Measurements from ENCODE around the gene DUSP16. TPM values are rescaled to one million over a fixed set of nuclear protein-coding genes. Genes with fewer than 3 reads are reported as not detected.

Gene DUSP16
- total RNA-seq, 1 experiment from 2014 or later: 4.4 TPM

DNA sequence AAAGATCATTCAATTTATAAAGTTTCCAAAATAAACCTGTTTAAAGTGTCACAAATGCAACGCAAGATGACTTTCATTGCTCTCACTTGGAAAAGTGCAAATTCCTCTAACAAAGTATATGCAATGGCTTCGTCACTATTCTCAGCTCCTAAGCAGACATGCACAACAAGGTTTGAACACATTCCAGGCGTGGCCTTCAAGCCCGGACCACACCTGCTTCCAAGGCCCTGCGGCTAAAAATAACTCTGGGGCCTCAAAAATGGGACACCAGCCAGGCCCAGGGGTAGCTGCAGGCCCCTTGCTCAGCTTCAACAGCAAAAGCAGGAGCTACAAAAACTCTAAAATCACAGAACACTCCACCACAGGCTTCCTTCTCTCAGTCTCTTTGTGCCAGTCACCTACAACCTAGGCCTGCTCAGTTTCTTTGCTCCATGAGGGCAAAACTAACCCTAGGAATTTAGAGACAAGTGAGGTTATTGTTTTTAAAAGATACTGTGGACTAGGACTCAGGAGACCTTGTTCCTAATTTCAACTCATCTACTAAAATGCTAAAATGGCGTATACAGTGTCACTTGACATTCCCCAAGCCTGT is 29.3 kb downstream of the DUSP16 start:
- Histone ChIP-seq H3K9ac (ENCODE audit: low read length) (no peak overlapping the region), H3K4me3 (ENCODE audit: low read length) (no peak overlapping the region), H3F3A (ENCODE audit: low read length, unreplicated experiment) (no peaks in the 10 kb centered on the region), H3K27me3 (ENCODE audit: low read length) (no peaks in the 10 kb centered on the region), H3K4me1 (ENCODE audit: insufficient read depth, low read length) (peaks cover 4% of the 10 kb centered on the region), H3K9me2 (replicated peaks; ENCODE audit: low read length) (no peaks in the 10 kb centered on the region), H3K27ac (ENCODE audit: low read length) (no peak overlapping the region; the same call in 1 of the 2 replicates), H3K9me3 (ENCODE audit: low read length) (no peaks in the 10 kb centered on the region), H4K20me1 (ENCODE audit: low read length) (no peaks in the 10 kb centered on the region), H3K4me2 (ENCODE audit: low read length) (no peak overlapping the region), H3K36me3 (ENCODE audit: low read depth, low read length) (no peaks in the 10 kb centered on the region), H2AFZ (ENCODE audit: low read length) (no peak overlapping the region), H3K79me2 (ENCODE audit: low read length) (no peaks in the 10 kb centered on the region)
- CTCF ChIA-PET: no interaction called here
- TF ChIP-seq EZH2phosphoT487 (IDR thresholded peaks at IDR 0.05; ENCODE audit: borderline replicate concordance, low read length) (no peak), EZH2 (IDR thresholded peaks at IDR 0.05; ENCODE audit: low read length, unreplicated experiment) (no peak)
- TF ChIP-seq, protein P1, sequence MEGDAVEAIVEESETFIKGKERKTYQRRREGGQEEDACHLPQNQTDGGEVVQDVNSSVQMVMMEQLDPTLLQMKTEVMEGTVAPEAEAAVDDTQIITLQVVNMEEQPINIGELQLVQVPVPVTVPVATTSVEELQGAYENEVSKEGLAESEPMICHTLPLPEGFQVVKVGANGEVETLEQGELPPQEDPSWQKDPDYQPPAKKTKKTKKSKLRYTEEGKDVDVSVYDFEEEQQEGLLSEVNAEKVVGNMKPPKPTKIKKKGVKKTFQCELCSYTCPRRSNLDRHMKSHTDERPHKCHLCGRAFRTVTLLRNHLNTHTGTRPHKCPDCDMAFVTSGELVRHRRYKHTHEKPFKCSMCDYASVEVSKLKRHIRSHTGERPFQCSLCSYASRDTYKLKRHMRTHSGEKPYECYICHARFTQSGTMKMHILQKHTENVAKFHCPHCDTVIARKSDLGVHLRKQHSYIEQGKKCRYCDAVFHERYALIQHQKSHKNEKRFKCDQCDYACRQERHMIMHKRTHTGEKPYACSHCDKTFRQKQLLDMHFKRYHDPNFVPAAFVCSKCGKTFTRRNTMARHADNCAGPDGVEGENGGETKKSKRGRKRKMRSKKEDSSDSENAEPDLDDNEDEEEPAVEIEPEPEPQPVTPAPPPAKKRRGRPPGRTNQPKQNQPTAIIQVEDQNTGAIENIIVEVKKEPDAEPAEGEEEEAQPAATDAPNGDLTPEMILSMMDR (conservative IDR thresholded peaks at IDR 0.05; ENCODE audit: low read depth, low read length): no peak
- no TSS peak for BruUV-seq (replicated peaks)
- POLR2A ChIA-PET (ENCODE audit: unreplicated experiment): no interaction called here
- DNase-seq (no peak), ATAC-seq (no peak)
- intact Hi-C loops (cut with micrococcal nuclease): no loop called here

DNA sequence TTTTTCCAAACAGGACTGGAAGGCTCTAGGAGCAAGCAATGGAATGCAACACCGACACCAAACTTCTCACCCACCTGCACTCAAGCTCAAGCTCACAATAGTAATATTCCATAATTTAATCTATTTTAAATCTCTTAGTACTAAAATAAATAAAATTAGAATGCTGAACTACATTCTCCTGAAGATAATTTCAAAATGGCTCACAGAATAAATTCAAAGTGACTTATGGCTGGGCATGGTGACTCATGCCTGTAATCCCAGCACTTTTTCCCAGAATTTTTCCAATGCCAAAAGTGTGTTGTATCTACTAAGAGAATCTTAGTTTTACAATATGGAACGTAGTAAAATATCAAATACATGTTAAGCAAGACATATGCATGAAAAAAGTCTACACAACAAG is 31.5 kb downstream of the DUSP16 start:
- Histone ChIP-seq H3K9ac (ENCODE audit: low read length) (no peak overlapping the region), H3K27me3 (ENCODE audit: low read length) (no peaks in the 10 kb centered on the region), H3K79me2 (ENCODE audit: low read length) (no peaks in the 10 kb centered on the region), H3K9me3 (ENCODE audit: low read length) (no peaks in the 10 kb centered on the region), H3K27ac (ENCODE audit: low read length) (no peak overlapping the region), H3F3A (ENCODE audit: low read length, unreplicated experiment) (no peaks in the 10 kb centered on the region), H3K9me2 (replicated peaks; ENCODE audit: low read length) (no peaks in the 10 kb centered on the region), H2AFZ (ENCODE audit: low read length) (no peak overlapping the region), H3K36me3 (ENCODE audit: low read depth, low read length) (no peaks in the 10 kb centered on the region), H4K20me1 (ENCODE audit: low read length) (no peaks in the 10 kb centered on the region), H3K4me1 (ENCODE audit: insufficient read depth, low read length) (no peaks in the 10 kb centered on the region), H3K4me3 (ENCODE audit: low read length) (no peak overlapping the region), H3K4me2 (ENCODE audit: low read length) (no peak overlapping the region)
- intact Hi-C loops (cut with micrococcal nuclease): no loop called here
- no peak for TF ChIP-seq EZH2 (IDR thresholded peaks at IDR 0.05; ENCODE audit: low read length, unreplicated experiment)
- TF ChIP-seq EZH2phosphoT487 (IDR thresholded peaks at IDR 0.05; ENCODE audit: borderline replicate concordance, low read length): no peak
- TF ChIP-seq, protein P1 (conservative IDR thresholded peaks at IDR 0.05; ENCODE audit: low read depth, low read length): no peak
- ATAC-seq: no peak
- ChIA-PET POLR2A (ENCODE audit: unreplicated experiment) (no interaction called here), CTCF (no interaction called here)
- BruUV-seq (replicated peaks): no TSS peak
- no peak for DNase-seq

DNA sequence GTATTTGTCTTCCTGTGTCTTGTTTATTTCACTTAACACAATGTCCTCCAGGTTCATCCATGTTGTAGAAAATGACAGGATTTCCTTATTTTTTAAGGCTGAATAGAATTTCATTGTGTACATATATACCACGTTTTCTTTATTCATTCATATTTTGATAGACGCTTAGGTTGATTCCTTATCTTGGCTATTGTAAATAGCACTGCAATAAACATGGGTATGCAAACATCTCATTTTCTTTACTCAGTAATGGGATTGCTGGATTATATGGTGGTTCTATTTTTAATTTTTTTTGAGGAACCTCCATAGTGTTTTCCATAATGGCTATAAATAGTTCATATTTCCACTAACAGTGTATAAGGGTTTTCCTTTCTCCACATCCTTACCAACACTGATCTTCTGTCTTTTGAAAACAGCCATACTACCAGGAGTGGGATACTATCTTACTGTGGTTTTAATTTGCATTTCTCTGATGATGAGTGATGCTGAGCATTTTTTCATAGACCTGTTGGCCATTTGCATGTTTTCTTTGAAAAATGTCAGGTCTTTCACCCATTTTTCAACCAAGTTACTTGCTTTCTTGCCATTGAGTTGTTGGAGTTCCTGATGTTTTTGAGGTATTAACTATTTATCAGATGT is 32.8 kb downstream of the DUSP16 start:
- no peak overlapping the region for H3K27ac ChIP-seq (ENCODE audit: low read length)
- H3K9ac ChIP-seq (ENCODE audit: low read length): no peak overlapping the region
- H3K36me3 ChIP-seq (ENCODE audit: low read depth, low read length): no peaks in the 10 kb centered on the region
- H3K4me3 ChIP-seq (ENCODE audit: low read length): no peak overlapping the region
- ChIA-PET CTCF (no interaction called here), POLR2A (ENCODE audit: unreplicated experiment) (no interaction called here)
- intact Hi-C loops (cut with micrococcal nuclease): no loop called here
- no peak for TF ChIP-seq EZH2phosphoT487 (IDR thresholded peaks at IDR 0.05; ENCODE audit: borderline replicate concordance, low read length)
- no peak for TF ChIP-seq EZH2 (IDR thresholded peaks at IDR 0.05; ENCODE audit: low read length, unreplicated experiment)
- TF ChIP-seq, protein P1 (conservative IDR thresholded peaks at IDR 0.05; ENCODE audit: low read depth, low read length): no peak
- H3F3A ChIP-seq (ENCODE audit: low read length, unreplicated experiment): no peaks in the 10 kb centered on the region
- H3K9me2 ChIP-seq (replicated peaks; ENCODE audit: low read length): no peaks in the 10 kb centered on the region
- H3K79me2 ChIP-seq (ENCODE audit: low read length): no peaks in the 10 kb centered on the region
- DNase-seq (no peak), ATAC-seq (no peak)
- BruUV-seq (replicated peaks): no TSS peak
- no peaks in the 10 kb centered on the region for H3K4me1 ChIP-seq (ENCODE audit: insufficient read depth, low read length)
- no peaks in the 10 kb centered on the region for H3K9me3 ChIP-seq (ENCODE audit: low read length)
- no peak overlapping the region for H3K4me2 ChIP-seq (ENCODE audit: low read length)
- no peaks in the 10 kb centered on the region for H3K27me3 ChIP-seq (ENCODE audit: low read length)
- H4K20me1 ChIP-seq (ENCODE audit: low read length): no peaks in the 10 kb centered on the region
- H2AFZ ChIP-seq (ENCODE audit: low read length): no peak overlapping the region

Measured in PC-3 (cell line).